Measurements from ENCODE around the gene FNBP1L. TPM values are rescaled to one million over a fixed set of nuclear protein-coding genes. Genes with fewer than 3 reads are reported as not detected.
A peak's percentile ranks its signal among the peaks of the same experiment; 100 is the strongest.
"Not testable (repeated sequence)": the region's sequence is repeated elsewhere in the genome, so short reads cannot be mapped to it uniquely, and the experiment has no call there.

Gene FNBP1L
- total RNA-seq, 1 experiment from 2014 or later = 3.6 TPM

DNA sequence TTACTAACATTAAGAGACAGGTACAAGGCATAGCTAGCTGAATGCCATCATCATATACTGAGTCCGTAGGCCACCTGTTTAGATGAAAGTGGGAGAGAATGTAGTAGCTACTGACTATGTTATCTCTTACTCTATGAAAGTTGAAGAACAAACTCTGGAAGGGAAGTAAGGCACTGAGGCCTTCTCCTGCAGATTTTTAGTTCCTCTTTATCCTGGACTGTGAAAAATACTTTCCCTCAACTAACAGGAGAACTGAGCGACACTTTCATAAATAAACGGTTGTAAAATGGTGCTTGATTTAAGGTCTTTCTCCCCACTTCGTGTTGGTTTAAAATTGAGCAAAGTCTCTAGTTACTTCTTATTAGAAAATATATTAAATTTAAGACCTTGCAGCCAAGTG lies 101.9 kb downstream of the FNBP1L start:
- no peak for DNase-seq (ENCODE audit: low read depth)
- in situ Hi-C loops (cut with HindIII; ENCODE audit: low pct_unique_long_range_greater_than_20kb, low sequenced_read_pairs) = no loop called here

DNA sequence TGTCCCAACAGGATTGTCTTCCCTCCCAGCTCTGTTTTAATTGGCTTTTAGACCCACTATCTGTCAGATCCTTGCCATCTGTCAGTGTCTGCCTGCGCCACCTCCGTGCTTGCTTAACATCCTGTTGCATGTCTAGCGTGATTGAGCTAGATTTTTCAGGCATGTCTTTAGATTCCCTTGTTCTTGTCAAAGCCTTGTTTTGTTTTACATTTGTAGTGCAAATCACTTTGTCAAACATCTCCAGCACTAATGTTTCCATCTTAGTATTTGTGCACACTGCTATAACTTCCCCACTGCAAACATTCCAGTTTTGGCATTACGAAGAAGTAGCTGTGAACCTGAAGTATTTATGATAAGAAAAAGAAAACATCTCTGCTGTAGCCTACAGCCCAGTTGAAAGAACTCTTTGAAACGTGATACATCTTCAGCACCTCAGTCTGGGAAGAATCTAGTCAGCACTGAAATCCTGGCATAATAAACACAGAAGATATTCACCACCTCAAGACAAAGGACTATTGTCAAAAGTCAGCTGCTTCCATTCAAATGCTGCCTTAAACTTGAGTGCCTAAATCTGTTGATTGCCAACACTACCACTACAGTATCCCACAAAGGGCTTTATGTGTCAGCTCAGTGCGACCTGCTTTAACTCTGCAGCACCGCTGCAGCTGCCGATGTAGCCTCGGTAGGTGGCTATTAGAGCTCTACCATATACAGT lies 105.0 kb downstream of the FNBP1L start:
- peak; percentile 19 for DNase-seq (ENCODE audit: low read depth)
- in situ Hi-C loops (cut with HindIII; ENCODE audit: low pct_unique_long_range_greater_than_20kb, low sequenced_read_pairs) = no loop called here

GRCh38 chr1:93553886-93554490 lies 106.1 kb downstream of the FNBP1L start:
- DNase-seq (ENCODE audit: low read depth); in situ Hi-C loops (cut with HindIII; ENCODE audit: low pct_unique_long_range_greater_than_20kb, low sequenced_read_pairs): not testable (repeated sequence)

GRCh38 chr1:93554883-93555872 lies 107.3 kb downstream of the FNBP1L start:
- in situ Hi-C loops (cut with HindIII; ENCODE audit: low pct_unique_long_range_greater_than_20kb, low sequenced_read_pairs) = no loop called here
- no peak for DNase-seq (ENCODE audit: low read depth)

- in situ Hi-C loops (cut with HindIII; ENCODE audit: low pct_unique_long_range_greater_than_20kb, low sequenced_read_pairs) = no loop called here
- no peak for DNase-seq (ENCODE audit: low read depth)
Measured at GRCh38 chr1:93556291-93556690, 108.4 kb downstream of the FNBP1L start.

DNA sequence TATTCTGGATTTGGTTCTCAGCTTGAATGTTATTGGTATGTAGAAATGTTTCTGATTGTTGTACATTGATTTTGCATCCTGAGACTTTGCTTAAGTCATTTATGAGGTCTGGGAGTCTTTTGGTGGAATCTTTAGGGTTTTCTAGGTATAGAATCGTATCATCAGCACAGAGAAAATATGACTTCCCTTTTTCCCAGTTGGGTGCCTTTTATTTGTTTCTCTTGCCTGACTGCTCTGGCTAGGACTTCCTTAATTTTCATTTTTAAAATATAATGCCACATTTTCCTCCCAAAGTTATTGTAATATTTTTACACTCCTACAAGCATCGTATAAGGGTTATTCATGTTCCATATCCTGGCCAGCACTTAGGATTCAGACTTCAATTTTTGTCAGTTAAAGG lies 111.1 kb downstream of the FNBP1L start:
- no peak for DNase-seq (ENCODE audit: low read depth)
- in situ Hi-C loops (cut with HindIII; ENCODE audit: low pct_unique_long_range_greater_than_20kb, low sequenced_read_pairs) = no loop called here

DNA sequence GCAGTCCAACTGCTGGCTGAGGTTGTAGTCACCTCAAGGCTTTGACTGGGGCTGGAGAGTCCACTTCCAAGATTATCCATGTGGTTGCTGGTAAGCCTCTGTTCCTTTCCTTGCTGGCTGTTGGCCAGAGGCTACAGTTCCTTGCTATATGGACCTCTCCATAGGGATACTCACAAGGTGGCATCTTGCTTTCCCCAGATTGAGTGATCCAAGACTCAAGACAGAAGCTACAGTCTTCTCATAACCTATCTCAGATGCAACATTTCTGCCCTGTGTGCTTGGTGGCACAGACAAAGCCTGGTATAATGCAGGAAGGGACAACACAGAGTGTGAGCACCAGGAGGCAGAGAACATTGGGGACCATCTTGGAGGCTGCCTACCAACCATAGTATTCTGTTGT lies 111.8 kb downstream of the FNBP1L start:
- DNase-seq (ENCODE audit: low read depth) = no peak
- in situ Hi-C loops (cut with HindIII; ENCODE audit: low pct_unique_long_range_greater_than_20kb, low sequenced_read_pairs) = no loop called here

GRCh38 chr1:93565496-93566206 lies 117.7 kb downstream of the FNBP1L start:
- in situ Hi-C loops (cut with HindIII; ENCODE audit: low pct_unique_long_range_greater_than_20kb, low sequenced_read_pairs) = no loop called here
- DNase-seq (ENCODE audit: low read depth) = no peak

DNA sequence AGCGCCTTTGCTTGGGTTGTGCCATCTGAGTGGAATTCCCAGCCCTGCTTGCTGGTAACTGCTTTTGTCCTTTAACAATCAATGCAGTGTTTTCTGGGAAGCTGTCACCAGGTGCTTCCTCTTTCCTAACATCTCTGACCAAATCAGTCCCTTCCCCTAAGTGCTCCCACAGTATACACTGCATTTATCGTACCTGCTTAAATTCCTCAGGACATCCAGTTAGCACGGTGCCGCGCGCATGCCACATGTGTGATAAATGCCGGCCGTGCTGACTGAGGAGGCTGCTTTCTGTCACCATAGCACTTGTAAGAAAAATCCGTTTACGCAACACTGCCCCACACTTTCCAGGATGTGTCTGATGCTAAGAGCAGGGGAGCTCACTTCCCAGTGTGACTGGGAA lies 118.3 kb downstream of the FNBP1L start:
- no peak for DNase-seq (ENCODE audit: low read depth)
- in situ Hi-C loops (cut with HindIII; ENCODE audit: low pct_unique_long_range_greater_than_20kb, low sequenced_read_pairs) = no loop called here

- in situ Hi-C loops (cut with HindIII; ENCODE audit: low pct_unique_long_range_greater_than_20kb, low sequenced_read_pairs) = no loop called here
- DNase-seq (ENCODE audit: low read depth) = peak; percentile 33
Measured at GRCh38 chr1:93567255-93567918, 119.5 kb downstream of the FNBP1L start.

DNA sequence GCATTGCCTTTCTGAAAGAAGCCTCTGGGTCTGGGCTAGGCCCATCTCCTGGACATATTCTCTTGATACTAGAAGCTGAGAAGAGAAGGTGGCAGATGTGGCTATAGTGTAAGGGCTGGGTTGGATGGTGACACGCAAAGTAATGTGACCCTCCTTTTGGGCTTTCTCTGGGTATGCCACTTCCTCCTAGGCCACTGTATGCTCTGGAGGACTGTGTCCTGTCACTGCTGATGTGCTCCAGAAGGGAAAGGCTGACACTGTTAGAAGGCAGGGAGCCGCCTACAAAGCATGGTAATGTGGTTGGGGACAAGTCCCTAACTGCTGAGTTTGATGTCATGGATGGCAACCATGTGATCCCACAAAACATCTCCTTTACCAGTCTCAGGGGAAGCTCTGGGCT lies 121.6 kb downstream of the FNBP1L start:
- in situ Hi-C loops (cut with HindIII; ENCODE audit: low pct_unique_long_range_greater_than_20kb, low sequenced_read_pairs) = no loop called here
- no peak for DNase-seq (ENCODE audit: low read depth)

DNA sequence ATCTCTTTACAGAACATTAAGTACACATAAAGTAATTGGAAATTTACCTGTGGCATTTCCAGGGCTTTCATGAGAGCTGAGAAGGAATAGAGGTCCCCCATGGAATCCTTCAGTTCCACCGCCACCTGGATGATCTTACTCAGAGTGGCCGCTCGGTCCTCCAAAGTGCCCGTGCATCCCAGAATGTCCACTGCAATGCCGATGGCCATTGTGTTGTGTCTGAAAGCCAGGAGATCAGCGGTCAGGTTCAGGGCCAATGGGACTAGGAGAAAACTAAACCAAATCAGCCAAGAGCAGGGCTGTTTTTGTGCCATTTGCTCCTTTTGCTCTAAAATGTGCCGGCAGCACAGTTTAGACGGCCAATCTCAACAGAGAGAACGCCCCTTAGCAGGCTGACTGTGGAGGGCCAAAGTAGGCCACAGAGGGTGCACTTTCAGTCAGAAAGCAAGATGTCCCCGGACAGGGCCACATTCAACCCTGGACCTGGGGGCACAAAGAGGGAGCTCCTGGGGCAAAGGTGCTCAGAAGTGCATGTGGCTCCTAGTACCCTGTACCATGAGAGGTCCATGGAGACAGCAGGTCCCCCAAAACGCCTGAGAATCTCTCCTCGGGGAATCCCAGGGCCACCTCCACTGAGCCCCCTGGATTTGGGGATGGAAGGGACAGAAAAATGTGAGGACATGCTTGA lies 123.8 kb downstream of the FNBP1L start:
- no peak for DNase-seq (ENCODE audit: low read depth)
- in situ Hi-C loops (cut with HindIII; ENCODE audit: low pct_unique_long_range_greater_than_20kb, low sequenced_read_pairs) = no loop called here

DNA sequence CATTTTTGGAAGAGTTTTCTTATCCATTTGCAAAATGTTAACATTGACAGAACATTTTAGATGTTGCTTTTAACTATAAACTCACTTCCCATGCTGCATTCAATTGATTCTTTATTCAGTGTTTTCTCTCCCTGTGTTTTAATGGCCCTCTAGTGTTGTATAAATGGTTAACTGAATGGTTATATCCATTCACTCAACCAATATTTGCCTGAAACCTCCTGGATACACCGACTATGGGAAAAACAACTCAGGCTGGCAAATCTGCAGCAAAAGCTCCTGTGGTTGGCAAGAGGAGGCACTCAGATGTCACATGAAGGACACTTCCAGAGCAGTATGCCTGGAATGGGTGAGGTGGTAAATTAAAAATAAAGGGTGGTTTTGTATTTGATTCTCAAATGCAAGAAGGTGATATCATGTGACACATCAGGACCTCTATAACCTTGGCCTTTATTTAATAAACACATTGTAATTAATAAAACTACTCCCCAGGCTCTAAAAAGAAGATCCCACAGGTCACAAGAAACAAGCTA lies 126.1 kb downstream of the FNBP1L start:
- in situ Hi-C loops (cut with HindIII; ENCODE audit: low pct_unique_long_range_greater_than_20kb, low sequenced_read_pairs) = no loop called here

DNA sequence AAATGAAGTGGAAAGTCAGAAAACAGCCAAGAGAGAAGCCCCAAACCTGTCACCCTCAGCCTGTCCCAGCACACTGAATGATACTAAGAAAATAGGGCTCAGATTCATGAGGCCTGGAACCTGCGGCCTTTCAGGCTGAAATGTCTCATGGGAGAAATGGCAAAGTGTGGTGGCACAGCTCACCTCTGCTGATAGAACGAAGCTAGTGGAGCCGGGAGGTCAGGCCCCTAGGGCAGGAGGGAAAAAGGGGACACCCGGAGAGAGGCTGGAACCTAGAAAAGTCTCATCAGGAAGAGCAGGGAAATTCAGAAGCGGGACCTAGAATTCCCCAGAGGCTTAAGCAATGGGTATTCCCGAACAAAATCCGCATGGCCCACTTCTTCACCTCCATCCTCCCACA lies 126.6 kb downstream of the FNBP1L start:
- in situ Hi-C loops (cut with HindIII; ENCODE audit: low pct_unique_long_range_greater_than_20kb, low sequenced_read_pairs) = no loop called here
- no peak for DNase-seq (ENCODE audit: low read depth)

More for the DNA sequence above, 126.1 kb downstream of the FNBP1L start:
- DNase-seq (ENCODE audit: low read depth) = no peak

DNA sequence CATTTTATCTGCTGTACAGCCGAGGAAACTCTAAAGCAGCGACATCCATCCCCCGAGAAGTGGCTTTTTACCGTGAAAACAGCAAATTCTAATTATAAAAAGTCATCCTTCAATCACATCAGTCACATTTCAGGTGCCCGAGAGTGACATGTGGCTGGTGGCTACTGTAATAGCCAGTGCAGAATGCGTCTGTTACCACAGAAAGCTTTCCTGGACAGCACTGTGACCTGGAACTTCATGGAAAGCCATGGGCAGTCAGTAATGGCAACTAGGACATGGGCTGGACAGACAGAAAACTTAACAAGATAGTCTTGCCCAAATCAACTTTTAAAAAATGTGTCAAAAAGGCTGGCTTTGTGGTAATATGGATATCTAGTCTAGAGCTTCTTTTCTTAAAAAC lies 127.1 kb downstream of the FNBP1L start:
- DNase-seq (ENCODE audit: low read depth) = no peak
- in situ Hi-C loops (cut with HindIII; ENCODE audit: low pct_unique_long_range_greater_than_20kb, low sequenced_read_pairs) = no loop called here

DNA sequence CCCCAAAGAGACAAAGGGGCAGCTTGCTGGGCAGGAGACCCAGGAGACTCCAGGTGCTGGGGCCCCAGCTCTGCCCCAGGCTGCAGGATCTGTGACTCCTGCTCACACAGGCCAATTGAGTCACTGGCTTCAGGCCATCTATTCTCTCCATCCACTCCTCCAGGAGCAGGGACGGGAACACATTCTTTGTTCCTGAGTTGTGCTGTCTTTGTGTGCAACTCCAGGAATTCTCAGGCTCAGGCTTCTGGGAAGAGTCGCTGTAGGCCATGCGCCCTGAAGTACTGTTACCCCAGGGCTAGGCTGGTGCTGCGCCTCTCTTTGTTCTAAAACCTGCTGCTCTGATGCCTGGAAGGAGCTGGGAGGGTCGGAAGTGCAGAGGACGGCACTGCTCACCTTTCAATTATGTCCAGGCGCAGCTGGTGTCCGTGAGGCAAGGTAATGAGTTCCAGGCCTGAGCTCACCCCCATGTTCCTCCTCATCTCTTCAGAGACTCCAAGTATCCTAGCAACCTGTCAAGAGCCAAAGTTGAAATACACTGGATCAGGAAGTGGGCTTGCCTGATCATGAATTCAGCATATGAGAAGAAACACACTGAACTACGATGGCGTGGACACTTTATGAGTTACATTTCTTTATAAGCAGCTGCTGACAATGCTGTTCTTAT lies 127.8 kb downstream of the FNBP1L start:
- in situ Hi-C loops (cut with HindIII; ENCODE audit: low pct_unique_long_range_greater_than_20kb, low sequenced_read_pairs) = no loop called here
- no peak for DNase-seq (ENCODE audit: low read depth)

- in situ Hi-C loops (cut with HindIII; ENCODE audit: low pct_unique_long_range_greater_than_20kb, low sequenced_read_pairs) = no loop called here
Measured at GRCh38 chr1:93576346-93576745, 128.4 kb downstream of the FNBP1L start.

More at GRCh38 chr1:93576346-93576745, 128.4 kb downstream of the FNBP1L start:
- DNase-seq (ENCODE audit: low read depth) = no peak
